ENCODE results near the gene CXCL8.

DNA sequence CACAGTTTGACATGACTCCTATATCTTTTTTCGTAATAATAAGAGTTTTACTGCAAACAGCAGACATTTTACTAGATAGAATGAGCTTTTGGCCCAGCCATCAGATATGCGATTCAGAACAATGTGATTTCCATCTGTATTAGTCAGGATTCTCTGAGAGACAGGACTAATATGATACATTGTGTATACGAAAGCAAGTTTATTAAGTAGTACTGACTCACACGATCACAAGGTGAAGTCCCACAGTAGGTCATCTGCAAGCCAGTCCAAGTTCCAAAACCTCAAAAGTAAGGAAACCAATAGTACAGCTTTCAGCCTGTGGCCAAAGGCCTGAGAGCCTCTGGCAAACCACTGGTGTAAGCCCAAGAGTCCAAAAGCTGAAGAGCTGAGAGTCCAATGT lies 24.1 kb downstream of the CXCL8 start:
- TF ChIP-seq, protein P1, sequence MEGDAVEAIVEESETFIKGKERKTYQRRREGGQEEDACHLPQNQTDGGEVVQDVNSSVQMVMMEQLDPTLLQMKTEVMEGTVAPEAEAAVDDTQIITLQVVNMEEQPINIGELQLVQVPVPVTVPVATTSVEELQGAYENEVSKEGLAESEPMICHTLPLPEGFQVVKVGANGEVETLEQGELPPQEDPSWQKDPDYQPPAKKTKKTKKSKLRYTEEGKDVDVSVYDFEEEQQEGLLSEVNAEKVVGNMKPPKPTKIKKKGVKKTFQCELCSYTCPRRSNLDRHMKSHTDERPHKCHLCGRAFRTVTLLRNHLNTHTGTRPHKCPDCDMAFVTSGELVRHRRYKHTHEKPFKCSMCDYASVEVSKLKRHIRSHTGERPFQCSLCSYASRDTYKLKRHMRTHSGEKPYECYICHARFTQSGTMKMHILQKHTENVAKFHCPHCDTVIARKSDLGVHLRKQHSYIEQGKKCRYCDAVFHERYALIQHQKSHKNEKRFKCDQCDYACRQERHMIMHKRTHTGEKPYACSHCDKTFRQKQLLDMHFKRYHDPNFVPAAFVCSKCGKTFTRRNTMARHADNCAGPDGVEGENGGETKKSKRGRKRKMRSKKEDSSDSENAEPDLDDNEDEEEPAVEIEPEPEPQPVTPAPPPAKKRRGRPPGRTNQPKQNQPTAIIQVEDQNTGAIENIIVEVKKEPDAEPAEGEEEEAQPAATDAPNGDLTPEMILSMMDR (IDR thresholded peaks at IDR 0.05; ENCODE audit: low read depth, low read length, missing input control): no peak
- TF ChIP-seq RAD21 (IDR thresholded peaks at IDR 0.05) (no peak), RXRA (IDR thresholded peaks at IDR 0.05) (no peak), SP1 (IDR thresholded peaks at IDR 0.05) (no peak), YY1 (IDR thresholded peaks at IDR 0.05) (no peak), JUND (IDR thresholded peaks at IDR 0.05) (no peak), TAF1 (conservative IDR thresholded peaks at IDR 0.05) (no peak), NR2F2 (IDR thresholded peaks at IDR 0.05) (no peak), EGR1 (IDR thresholded peaks at IDR 0.05; ENCODE audit: low read depth in 2 of 2) (no peak)
- TF ChIP-seq, protein P2, sequence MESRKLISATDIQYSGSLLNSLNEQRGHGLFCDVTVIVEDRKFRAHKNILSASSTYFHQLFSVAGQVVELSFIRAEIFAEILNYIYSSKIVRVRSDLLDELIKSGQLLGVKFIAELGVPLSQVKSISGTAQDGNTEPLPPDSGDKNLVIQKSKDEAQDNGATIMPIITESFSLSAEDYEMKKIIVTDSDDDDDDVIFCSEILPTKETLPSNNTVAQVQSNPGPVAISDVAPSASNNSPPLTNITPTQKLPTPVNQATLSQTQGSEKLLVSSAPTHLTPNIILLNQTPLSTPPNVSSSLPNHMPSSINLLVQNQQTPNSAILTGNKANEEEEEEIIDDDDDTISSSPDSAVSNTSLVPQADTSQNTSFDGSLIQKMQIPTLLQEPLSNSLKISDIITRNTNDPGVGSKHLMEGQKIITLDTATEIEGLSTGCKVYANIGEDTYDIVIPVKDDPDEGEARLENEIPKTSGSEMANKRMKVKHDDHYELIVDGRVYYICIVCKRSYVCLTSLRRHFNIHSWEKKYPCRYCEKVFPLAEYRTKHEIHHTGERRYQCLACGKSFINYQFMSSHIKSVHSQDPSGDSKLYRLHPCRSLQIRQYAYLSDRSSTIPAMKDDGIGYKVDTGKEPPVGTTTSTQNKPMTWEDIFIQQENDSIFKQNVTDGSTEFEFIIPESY (IDR thresholded peaks at IDR 0.05): no peak
- TF ChIP-seq, protein P3, sequence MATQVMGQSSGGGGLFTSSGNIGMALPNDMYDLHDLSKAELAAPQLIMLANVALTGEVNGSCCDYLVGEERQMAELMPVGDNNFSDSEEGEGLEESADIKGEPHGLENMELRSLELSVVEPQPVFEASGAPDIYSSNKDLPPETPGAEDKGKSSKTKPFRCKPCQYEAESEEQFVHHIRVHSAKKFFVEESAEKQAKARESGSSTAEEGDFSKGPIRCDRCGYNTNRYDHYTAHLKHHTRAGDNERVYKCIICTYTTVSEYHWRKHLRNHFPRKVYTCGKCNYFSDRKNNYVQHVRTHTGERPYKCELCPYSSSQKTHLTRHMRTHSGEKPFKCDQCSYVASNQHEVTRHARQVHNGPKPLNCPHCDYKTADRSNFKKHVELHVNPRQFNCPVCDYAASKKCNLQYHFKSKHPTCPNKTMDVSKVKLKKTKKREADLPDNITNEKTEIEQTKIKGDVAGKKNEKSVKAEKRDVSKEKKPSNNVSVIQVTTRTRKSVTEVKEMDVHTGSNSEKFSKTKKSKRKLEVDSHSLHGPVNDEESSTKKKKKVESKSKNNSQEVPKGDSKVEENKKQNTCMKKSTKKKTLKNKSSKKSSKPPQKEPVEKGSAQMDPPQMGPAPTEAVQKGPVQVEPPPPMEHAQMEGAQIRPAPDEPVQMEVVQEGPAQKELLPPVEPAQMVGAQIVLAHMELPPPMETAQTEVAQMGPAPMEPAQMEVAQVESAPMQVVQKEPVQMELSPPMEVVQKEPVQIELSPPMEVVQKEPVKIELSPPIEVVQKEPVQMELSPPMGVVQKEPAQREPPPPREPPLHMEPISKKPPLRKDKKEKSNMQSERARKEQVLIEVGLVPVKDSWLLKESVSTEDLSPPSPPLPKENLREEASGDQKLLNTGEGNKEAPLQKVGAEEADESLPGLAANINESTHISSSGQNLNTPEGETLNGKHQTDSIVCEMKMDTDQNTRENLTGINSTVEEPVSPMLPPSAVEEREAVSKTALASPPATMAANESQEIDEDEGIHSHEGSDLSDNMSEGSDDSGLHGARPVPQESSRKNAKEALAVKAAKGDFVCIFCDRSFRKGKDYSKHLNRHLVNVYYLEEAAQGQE (IDR thresholded peaks at IDR 0.05): no peak
- TF ChIP-seq, protein P4, sequence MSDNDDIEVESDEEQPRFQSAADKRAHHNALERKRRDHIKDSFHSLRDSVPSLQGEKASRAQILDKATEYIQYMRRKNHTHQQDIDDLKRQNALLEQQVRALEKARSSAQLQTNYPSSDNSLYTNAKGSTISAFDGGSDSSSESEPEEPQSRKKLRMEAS (IDR thresholded peaks at IDR 0.05): no peak
- TF ChIP-seq, protein P5, sequence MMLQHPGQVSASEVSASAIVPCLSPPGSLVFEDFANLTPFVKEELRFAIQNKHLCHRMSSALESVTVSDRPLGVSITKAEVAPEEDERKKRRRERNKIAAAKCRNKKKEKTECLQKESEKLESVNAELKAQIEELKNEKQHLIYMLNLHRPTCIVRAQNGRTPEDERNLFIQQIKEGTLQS (IDR thresholded peaks at IDR 0.05): no peak

Data from liver (tissue), 3 donors.